Common myeloid progenitor, CD34-positive (primary cell): ENCODE results near the gene UBE2Q2.
"Not testable (repeated sequence)": the region's sequence is repeated elsewhere in the genome, so short reads cannot be mapped to it uniquely, and the experiment has no call there.

ENCODE experiments used
- CTCF ChIA-PET: fragments of 350-600 bp; sonication (Branson Sonifier 250); formaldehyde crosslinking; loops from one replicate; lab custom pipeline; 2021; ENCODE audit warnings: antibody characterized with exemption; lab: Charles Lee
- POLR2A ChIA-PET: fragments of 350-600 bp; sonication (Branson Sonifier 250); formaldehyde crosslinking; loops from one replicate; lab custom pipeline; 2021; ENCODE audit warnings: antibody characterized with exemption; lab: Charles Lee
- DNase-seq, 3 donors: peaks; one replicate each; pipeline versions ENCODE4 v3.0.0 to v3.0.0-alpha.2; 2013
- H3K27ac ChIP-seq, 2 experiments: 1 replicate in 1 of 2; 2 replicates in 1 of 2; pipeline ENCODE4 v1.7.0; 2013; ENCODE audit warnings: inconsistent platforms in 2 of 2, low read length in 2 of 2, mild to moderate bottlenecking in 2 of 2, low read depth in 1 of 2, moderate library complexity in 1 of 2; ENCODE audit not compliant: severe bottlenecking in 2 of 2, insufficient read depth in 1 of 2, poor library complexity in 1 of 2
- H3K27me3 ChIP-seq, 5 experiments: replicated peaks in 2 of 5; 1 replicate in 3 of 5; 2 replicates in 2 of 5; pipeline versions ENCODE4 v1.6.1 to v1.7.0; 2013; ENCODE audit warnings: low read length in 4 of 5, mild to moderate bottlenecking in 2 of 5, moderate library complexity in 2 of 5, inconsistent platforms in 1 of 5; ENCODE audit not compliant: insufficient read depth in 5 of 5, control insufficient read depth in 4 of 5
- H3K36me3 ChIP-seq, 4 experiments: 1 replicate in 2 of 4; 2 replicates in 2 of 4; pipeline versions ENCODE4 v1.6.1 to v1.7.0; 2013; ENCODE audit warnings: low read length in 3 of 4, control low read depth in 1 of 4, mild to moderate bottlenecking in 1 of 4; ENCODE audit not compliant: control insufficient read depth in 4 of 4, insufficient read depth in 4 of 4
- H3K4me1 ChIP-seq, 4 experiments: 1 replicate in 3 of 4; 2 replicates in 1 of 4; pipeline versions ENCODE4 v1.6.1 to v1.7.1; 2013; ENCODE audit warnings: low read length in 3 of 4, mild to moderate bottlenecking in 3 of 4, control low read depth in 1 of 4, inconsistent platforms in 1 of 4, moderate library complexity in 1 of 4; ENCODE audit not compliant: control insufficient read depth in 4 of 4, insufficient read depth in 4 of 4; ENCODE audit errors: control extremely low read depth in 1 of 4
- H3K4me3 ChIP-seq, 7 experiments: 1 replicate in 4 of 7; 2 replicates in 3 of 7; pipeline versions ENCODE4 v1.5.1 to v1.7.0; 2013; ENCODE audit warnings: mild to moderate bottlenecking in 7 of 7, low read length in 6 of 7, moderate library complexity in 6 of 7, inconsistent platforms in 2 of 7, low read depth in 2 of 7, control low read depth in 1 of 7; ENCODE audit not compliant: insufficient read depth in 4 of 7, control insufficient read depth in 1 of 7; ENCODE audit errors: extremely low read depth in 1 of 7
- H3K9me3 ChIP-seq, 5 experiments: 1 replicate in 4 of 5; 2 replicates in 1 of 5; pipeline versions ENCODE4 v1.6.1 to v1.7.1; 2013; ENCODE audit warnings: low read length in 4 of 5, mild to moderate bottlenecking in 2 of 5, inconsistent platforms in 1 of 5, low read depth in 1 of 5, moderate library complexity in 1 of 5; ENCODE audit not compliant: control insufficient read depth in 4 of 5, insufficient read depth in 2 of 5; ENCODE audit errors: control extremely low read depth in 1 of 5
- WGBS: methylation state at CpG from one replicate; pipeline ENCODE4 v1.1.5; 2013; ENCODE audit not compliant: insufficient coverage; 5-methylcytosine and 5-hydroxymethylcytosine counted together

The UBE2Q2 gene

DNA sequence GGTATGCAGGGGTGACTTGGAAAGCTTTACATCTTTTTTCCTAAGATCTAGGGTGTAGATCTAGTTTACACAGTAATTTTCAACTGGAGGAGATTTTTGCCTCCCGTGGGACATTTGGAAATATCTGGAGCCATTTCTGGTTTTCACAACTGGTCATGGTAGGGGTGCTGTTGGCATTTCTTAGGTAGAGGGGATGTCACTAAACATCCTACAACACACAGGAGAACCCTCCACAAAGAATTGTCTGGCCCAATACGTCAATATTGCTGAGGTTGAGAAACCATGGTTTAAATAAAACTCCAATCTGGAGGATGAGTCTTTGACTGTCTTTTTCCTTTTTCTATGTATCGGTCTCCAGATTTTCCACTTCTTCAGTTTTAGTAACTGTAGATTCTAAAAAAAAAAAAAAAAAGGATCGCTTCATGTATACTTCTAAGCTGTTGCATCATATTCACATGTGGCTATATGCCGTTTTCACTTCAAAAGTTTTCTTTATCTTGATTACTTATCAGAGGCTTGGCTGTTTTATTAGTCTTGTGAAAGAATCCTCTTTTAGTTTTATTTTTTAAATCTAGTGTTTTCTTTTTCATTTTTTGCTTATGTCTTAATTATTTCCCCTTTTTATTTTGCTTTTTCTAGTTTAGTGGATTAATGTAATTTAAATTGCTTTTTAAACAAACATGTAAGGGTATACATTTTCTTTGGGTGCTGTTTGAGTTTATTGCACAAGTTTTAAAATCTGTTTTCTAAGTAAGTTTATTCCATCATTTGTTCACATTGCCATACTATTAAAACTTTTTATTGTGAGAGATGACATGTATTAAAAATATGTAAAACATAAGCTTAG lies 21.2 kb downstream of the UBE2Q2 start:
- POLR2A ChIA-PET: interaction anchor here (0.6 kb wide), 1 partner anchor 424 kb away, joined by 4 read pairs; no protein-coding TSS in a partner anchor

DNA sequence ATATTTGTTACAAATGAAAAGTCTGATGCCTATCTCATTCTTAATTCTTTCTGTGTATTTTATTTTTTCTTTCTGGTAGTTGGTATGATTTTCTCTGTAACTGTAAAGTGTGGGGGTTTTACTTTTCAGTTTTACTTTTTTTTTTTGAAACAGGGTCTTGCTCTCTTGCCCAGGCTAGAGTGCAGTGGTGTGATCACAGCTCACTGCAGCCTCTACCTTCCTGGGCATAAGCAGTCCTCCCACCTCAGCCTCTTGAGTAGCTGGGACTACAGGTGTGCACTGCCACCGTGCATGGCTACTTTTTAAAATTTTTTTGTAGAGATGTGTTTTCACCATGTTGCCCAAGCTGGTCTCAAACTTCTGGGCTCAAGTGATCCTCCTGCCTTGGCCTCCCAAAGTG lies 22.8 kb downstream of the UBE2Q2 start:
- CTCF ChIA-PET: interaction anchor here (0.6 to 0.7 kb wide), 2 partner anchors 10 to 779 kb away, joined by 3 to 5 read pairs; no protein-coding TSS in a partner anchor

More for the DNA sequence above, 21.2 kb downstream of the UBE2Q2 start:
- peaks cover 0 to 12% (median 9%) of the 10 kb centered on the region in 4 experiments for H3K4me1 ChIP-seq
- CTCF ChIA-PET: no interaction called here
- no peaks in the 10 kb centered on the region for H3K27me3 ChIP-seq
- H3K27ac ChIP-seq: peak overlapping the region in 1 of 2 experiments; percentile 34
- H3K9me3 ChIP-seq: no peaks in the 10 kb centered on the region
- H3K36me3 ChIP-seq: peaks cover 5 to 28% (median 13%) of the 10 kb centered on the region in 4 experiments
- WGBS: 75% methylated on average over 2 of the region's 5 CpGs
- no peak overlapping the region for H3K4me3 ChIP-seq
- peak in 1 of 3 donors; percentile 4 for DNase-seq

DNA sequence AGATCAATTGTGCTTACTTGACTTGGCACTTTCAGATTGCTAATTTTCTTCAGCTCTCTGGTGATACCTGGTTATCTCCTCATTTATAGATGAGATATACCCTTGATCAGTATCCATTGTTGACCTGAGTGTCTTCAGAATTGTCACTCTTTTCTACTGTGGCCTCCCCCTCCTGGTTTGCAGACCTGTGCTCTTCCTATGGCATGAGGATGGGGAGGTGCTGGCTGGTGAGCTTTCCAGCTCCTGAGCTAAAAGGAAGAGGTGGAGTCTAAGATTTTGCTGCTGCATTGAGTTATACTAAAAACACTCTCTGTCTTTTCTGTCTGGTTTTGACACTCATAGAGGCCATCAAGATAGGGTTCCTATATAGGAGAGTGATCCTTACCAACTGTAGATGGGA lies 23.7 kb downstream of the UBE2Q2 start:
- ChIA-PET POLR2A (no interaction called here), CTCF (interaction anchor here (1.0 to 1.1 kb wide), 2 partner anchors 20 to 57 kb away, joined by 3 read pairs; no protein-coding TSS in a partner anchor)
- H3K27me3 ChIP-seq: no peaks in the 10 kb centered on the region
- no peaks in the 10 kb centered on the region for H3K9me3 ChIP-seq
- peak in 1 of 3 donors; percentile 2 for DNase-seq
- H3K27ac ChIP-seq: no peak overlapping the region
- H3K36me3 ChIP-seq: peaks cover 2 to 24% (median 13%) of the 10 kb centered on the region in 4 experiments
- peak overlapping the region in 5 of 7 experiments; percentile 4 to 26 (median 9) for H3K4me3 ChIP-seq
- H3K4me1 ChIP-seq: peaks cover 0 to 12% (median 9%) of the 10 kb centered on the region in 4 experiments

More for the DNA sequence above, 22.8 kb downstream of the UBE2Q2 start:
- H3K27ac ChIP-seq, DNase-seq, H3K4me3 ChIP-seq, H3K9me3 ChIP-seq, POLR2A ChIA-PET, H3K27me3 ChIP-seq: not testable (repeated sequence)
- WGBS: no CpG with 5 or more reads among the region's 1 CpG
- Histone ChIP-seq H3K4me1 (peaks cover 0 to 12% (median 9%) of the 10 kb centered on the region in 4 experiments), H3K36me3 (peaks cover 5 to 27% (median 15%) of the 10 kb centered on the region in 4 experiments)

DNA sequence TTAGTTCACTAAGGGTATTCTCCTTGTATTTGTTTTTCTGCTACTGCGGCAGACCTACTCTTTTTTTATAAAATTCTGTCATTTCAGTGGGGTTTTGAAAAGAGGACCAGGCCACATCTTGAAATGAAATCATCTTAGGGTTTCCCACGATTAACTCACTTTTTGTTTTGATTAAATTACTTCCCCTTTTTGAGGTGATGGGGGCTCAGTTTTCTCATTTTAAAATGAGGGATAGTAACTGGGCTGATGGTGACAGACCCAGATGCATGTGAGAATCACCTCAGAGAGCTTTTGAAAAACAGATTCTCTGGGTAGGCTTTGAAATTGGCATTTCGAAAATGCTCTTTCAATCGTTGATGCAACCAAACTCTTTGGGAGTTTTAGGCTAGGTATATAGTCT lies 24.2 kb downstream of the UBE2Q2 start:
- Histone ChIP-seq H3K4me1 (peaks cover 0 to 12% (median 9%) of the 10 kb centered on the region in 4 experiments), H3K27ac (peak overlapping the region in 1 of 2 experiments; percentile 37)
- POLR2A ChIA-PET: interaction anchor here (0.6 kb wide), 1 partner anchor 12 kb away, joined by 8 read pairs; no protein-coding TSS in a partner anchor

DNA sequence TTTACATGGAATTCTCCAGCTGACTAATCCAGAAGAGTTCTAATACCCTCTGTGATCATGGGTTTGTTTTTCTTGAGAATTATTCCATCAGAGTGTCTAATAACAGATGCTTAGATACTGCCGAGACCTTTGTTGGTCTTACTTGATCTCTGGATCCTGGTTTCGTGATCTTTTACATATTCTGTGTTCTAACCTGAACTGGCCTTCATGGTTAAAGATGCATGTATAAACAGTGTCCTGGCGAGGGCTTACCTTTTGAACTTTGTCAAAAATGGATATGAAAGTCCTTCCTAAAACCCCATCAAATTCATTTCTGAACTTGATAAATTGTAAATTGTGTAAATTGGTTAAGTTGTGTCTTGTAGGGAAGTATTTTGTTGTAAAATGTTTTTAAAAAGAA lies 24.8 kb downstream of the UBE2Q2 start:
- WGBS: 100% methylated on average over 2 of the region's 3 CpGs
- H3K27ac ChIP-seq: peak overlapping the region in 1 of 2 experiments; percentile 37
- H3K27me3 ChIP-seq: no peaks in the 10 kb centered on the region
- POLR2A ChIA-PET: interaction anchor here (0.6 kb wide), 1 partner anchor 12 kb away, joined by 8 read pairs; no protein-coding TSS in a partner anchor
- H3K9me3 ChIP-seq: no peaks in the 10 kb centered on the region
- H3K4me1 ChIP-seq: peaks cover 0 to 12% (median 9%) of the 10 kb centered on the region in 4 experiments
- CTCF ChIA-PET: no interaction called here
- DNase-seq: no peak
- no peak overlapping the region for H3K4me3 ChIP-seq
- peaks cover 0 to 22% (median 11%) of the 10 kb centered on the region in 4 experiments for H3K36me3 ChIP-seq

More for the DNA sequence above, 24.2 kb downstream of the UBE2Q2 start:
- Histone ChIP-seq H3K27me3 (no peaks in the 10 kb centered on the region), H3K36me3 (peaks cover 0 to 25% (median 12%) of the 10 kb centered on the region in 4 experiments), H3K9me3 (no peaks in the 10 kb centered on the region), H3K4me3 (peak overlapping the region in 4 of 7 experiments; percentile 4 to 39 (median 14))
- CTCF ChIA-PET: interaction anchor here (1.0 to 1.1 kb wide), 2 partner anchors 20 to 57 kb away, joined by 3 read pairs; no protein-coding TSS in a partner anchor
- 86% methylated on average over 2 of the region's 4 CpGs for WGBS
- DNase-seq: peak in 2 of 3 donors; percentile 48 to 50

DNA sequence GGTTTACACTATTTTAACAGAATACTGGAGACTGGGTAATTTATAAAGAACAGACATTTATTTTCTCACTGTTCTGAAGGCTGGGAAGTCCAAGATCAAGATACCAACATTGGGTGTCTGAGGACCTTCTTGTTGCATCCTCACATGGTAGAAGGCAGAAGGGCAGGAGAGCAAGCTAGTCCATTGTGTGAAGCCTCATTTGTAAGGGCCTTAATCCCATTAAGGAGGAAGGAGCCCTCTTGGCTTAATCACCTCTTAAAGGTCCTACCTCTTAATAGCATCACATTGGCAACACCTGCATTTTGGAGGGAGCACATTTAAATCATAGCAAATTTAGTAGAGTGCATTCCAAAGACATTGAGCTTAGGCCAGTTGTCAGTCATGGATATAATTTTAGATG lies 26.2 kb downstream of the UBE2Q2 start:
- Histone ChIP-seq H3K27me3 (no peaks in the 10 kb centered on the region), H3K9me3 (no peaks in the 10 kb centered on the region), H3K27ac (no peak overlapping the region), H3K36me3 (peaks cover 6 to 27% (median 17%) of the 10 kb centered on the region in 4 experiments), H3K4me1 (peaks cover 0 to 12% (median 9%) of the 10 kb centered on the region in 4 experiments), H3K4me3 (no peak overlapping the region)
- DNase-seq: no peak
- POLR2A ChIA-PET: no interaction called here
- CTCF ChIA-PET: no interaction called here
